Left ventricle myocardium superior (tissue), 1 donor: ENCODE measurements around the gene ASXL2. TPM values are rescaled to one million over a fixed set of nuclear protein-coding genes. Genes with fewer than 3 reads are reported as not detected.
"Not testable (repeated sequence)": the region's sequence is repeated elsewhere in the genome, so short reads cannot be mapped to it uniquely, and the experiment has no call there.

Experiments used
- ATAC-seq: fragments of 200-7000 bp; cut with Tn5 transposase; one replicate; pipeline ENCODE4 v1.9.1; 2020; ENCODE audit warnings: mild to moderate bottlenecking, moderate library complexity
- DNase-seq: peaks from one replicate; pipeline ENCODE4 v3.0.0-alpha.2; 2020
- intact Hi-C: fragments of 100-400 bp; cut with micrococcal nuclease; formaldehyde crosslinking; loops from one replicate; pipeline ENCODE4 v1.11.0; 2022
- total RNA-seq: library from RNA; stranded (reverse); fragmentation: NEBNext Ultra II Directional; extraction: Animal tissue kit (Norgen Biotek cat#: 25700); gene quantifications from one replicate; pipeline ENCODE4 v1.2.1, GENCODE V29; 2021
- donor health status: DM: no; HTN: yes; CAD: no; lungs with severe emphysema.

ASXL2 gene
- total RNA-seq, 1 donor from 2014 or later: 26.1 TPM

- intact Hi-C loops: no loop called here
- DNase-seq (no peak), ATAC-seq (no peak)
These were observed 166.5 kb downstream of the ASXL2 start for GRCh38 chr2:25711675-25712354.

- ATAC-seq: no peak
- intact Hi-C loops: no loop called here
- no peak for DNase-seq
These were observed 167.5 kb downstream of the ASXL2 start for GRCh38 chr2:25710750-25711149.

DNA sequence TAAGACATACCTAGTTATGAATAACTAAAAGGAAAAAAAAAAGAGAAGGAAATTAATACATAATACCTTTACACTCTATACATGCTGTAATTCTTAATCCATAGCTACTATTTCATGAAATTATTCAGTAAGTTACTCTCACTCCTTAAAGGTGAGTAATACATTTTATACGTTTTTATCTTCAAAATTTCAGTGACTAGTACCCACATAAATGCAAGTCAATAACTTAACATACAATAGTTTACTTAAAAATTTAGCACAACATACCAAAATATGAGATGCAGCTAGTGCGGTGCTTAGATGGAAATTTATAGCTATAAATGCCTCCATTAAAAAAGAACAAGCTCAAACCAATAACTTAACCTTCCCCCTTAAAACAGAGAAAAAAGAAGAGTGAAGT lies 168.9 kb downstream of the ASXL2 start:
- intact Hi-C loops: no loop called here
- DNase-seq: no peak
- ATAC-seq: no peak

DNA sequence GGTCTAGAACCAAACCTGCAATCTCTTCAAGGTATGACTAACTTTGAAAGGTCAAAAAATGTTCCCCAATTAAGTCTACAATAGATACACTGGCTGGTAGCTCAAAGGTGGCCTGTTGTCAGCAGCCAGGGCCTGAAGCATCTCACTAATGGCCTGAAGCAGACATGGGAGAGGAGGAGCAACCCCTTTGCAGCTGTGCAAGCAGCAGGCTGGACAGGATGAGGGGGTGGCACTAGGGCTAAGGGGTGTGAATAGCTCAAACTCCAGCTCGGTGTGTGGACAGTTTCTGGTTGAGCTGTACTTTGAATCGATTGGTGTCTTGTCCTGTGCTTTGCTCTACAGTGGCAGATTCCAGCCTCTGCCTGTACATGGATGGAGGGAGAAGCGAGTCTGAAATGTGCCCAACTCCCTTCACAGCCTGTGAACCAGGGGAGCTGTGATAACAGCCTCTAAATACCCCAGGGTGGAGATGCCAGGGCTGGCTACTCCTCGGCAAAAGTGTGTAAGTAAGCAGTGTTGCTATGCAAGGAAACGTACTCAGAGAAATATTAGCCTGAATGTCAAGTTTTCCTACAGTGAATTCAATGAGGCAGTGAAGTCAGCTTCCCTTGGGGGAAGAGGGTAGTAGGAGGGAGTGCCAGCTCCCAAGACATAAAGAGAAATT lies 170.2 kb downstream of the ASXL2 start:
- ATAC-seq (no peak), DNase-seq (no peak)
- intact Hi-C loops: no loop called here

DNA sequence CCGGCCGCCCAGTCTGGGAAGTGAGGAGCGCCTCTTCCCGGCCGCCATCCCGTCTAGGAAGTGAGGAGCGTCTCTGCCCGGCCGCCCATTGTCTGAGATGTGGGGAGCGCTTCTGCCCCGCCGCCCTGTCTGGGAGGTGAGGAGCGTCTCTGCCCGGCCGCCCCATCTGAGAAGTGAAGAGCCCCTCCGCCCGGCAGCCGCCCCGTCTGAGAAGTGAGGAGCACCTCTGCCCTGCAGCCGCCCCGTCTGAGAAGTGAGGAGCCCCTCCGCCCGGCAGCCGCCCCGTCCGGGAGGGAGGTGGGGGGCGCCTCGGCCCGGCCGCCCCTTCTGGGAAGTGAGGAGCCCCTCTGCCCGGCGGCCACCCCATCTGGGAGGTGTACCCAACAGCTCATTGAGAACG lies 172.7 kb downstream of the ASXL2 start:
- ATAC-seq, DNase-seq, intact Hi-C loops: not testable (repeated sequence)

DNA sequence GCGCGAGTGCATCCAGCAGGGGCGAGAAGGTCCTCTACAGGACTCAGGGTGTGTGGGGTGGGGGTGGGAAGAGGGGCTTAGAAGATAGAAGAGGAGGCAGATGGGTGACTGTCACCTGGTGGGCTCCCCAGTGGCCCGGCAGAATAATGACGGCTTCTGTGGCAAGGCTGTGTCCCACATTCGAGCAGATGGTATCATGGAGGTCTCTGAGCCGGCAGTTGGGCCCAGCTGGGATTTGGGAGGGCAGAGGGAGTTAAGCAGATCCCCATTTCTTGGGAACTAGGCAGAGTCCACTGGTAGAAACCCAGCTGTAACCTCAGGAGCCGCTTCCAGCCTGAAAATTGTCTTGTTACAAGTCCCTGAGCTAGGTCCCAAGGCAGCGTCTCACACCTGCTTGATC lies 176.5 kb downstream of the ASXL2 start:
- ATAC-seq: no peak
- intact Hi-C loops: no loop called here
- no peak for DNase-seq

- intact Hi-C loops: no loop called here
- DNase-seq (no peak), ATAC-seq (no peak)
These were observed 178.0 kb downstream of the ASXL2 start for GRCh38 chr2:25700221-25700660.

DNA sequence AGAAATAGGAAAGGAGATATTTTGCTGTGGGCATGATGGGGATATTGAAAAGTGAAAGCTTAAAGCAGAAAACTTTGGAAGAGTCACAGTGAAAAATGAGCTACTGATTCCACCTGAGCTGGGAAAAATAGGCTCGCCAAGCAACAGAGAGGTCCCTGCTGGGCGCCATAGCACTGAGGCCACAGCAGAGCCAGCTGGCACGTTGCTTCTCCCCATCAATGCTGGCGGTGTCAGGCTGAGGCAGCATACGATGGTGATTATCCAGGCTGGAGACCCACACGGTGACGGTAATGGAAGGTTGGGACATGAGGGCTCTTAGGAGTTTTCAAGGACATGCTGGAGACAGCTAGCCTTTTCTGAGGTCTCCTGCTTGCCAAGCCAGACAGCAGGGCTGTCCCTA lies 179.1 kb downstream of the ASXL2 start:
- DNase-seq (no peak), ATAC-seq (no peak)
- intact Hi-C loops: no loop called here

- intact Hi-C loops: no loop called here
- DNase-seq: no peak
- ATAC-seq: no peak
These were observed 179.5 kb downstream of the ASXL2 start for GRCh38 chr2:25698752-25699151.

GRCh38 chr2:25697559-25698341 lies 180.5 kb downstream of the ASXL2 start:
- intact Hi-C loops: no loop called here
- no peak for DNase-seq

GRCh38 chr2:25692737-25693445 lies 185.4 kb downstream of the ASXL2 start:
- intact Hi-C loops: no loop called here
- DNase-seq: no peak

More at GRCh38 chr2:25697559-25698341, 180.5 kb downstream of the ASXL2 start:
- ATAC-seq: no peak

GRCh38 chr2:25692143-25692542 lies 186.1 kb downstream of the ASXL2 start:
- peak; percentile 58 for ATAC-seq
- intact Hi-C loops: no loop called here
- no peak for DNase-seq

More at GRCh38 chr2:25692737-25693445, 185.4 kb downstream of the ASXL2 start:
- no peak for ATAC-seq

DNA sequence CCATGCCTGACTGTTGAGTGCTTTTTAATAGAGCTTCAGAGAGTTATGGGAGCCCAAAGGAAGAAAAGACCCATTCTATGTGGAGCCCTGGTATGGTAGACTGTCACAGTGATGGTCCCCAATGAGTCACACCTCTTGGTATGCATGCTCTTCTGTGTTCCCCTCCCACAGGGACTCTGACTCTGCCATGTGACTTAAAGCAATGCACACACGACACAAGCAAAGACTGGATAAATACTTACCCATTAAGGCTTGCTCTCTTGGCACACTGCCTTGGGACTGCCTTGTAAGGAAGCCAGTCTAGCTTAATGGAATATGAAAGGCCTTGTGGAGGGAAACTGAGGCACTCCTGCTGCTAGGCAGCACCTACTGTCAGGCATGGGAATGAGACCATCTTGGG lies 188.2 kb downstream of the ASXL2 start:
- ATAC-seq (no peak), DNase-seq (no peak)
- intact Hi-C loops: no loop called here

DNA sequence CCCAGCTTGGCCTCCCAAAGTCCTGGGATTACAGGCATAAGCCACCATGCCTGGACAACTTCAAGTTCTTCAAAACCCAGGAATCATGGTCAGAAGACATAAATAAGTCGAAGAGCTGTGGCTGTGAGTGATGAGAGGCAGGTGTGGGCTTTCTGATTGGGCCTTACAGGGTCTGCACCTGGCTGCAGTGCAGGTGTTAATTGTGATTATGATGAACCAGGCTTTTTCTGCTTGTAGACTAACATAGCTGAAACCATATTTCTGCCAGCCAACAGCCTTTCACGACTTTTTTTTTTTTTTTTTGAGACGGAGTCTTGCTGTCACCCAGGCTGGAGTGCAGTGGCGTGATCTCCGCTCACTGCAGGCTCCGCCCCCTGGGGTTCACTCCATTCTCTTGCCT lies 190.1 kb downstream of the ASXL2 start:
- intact Hi-C loops: no loop called here

DNA sequence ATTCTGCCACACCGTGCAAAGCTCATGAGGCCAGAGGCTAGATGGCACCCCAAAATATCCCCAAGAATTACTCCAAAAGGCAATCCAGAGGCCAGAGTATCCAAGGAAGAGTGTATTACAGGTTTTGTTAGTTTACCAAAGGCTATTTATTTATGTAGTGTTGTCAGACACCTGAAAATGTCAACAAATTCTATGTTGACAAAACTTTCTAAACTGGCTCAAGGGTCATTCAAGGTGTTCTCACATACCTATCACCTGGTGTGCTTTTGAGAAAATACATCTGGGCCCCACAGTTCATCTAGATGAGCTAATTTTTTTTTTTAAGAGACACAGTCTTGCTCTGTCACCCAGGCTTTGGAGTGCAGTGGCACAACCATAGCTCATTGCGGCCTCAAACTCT lies 192.5 kb downstream of the ASXL2 start:
- intact Hi-C loops: no loop called here
- ATAC-seq: no peak
- DNase-seq: no peak

More for the DNA sequence above, 190.1 kb downstream of the ASXL2 start:
- ATAC-seq (no peak), DNase-seq (no peak)

GRCh38 chr2:25684577-25685473 lies 193.5 kb downstream of the ASXL2 start:
- intact Hi-C loops: no loop called here
- ATAC-seq (no peak), DNase-seq (no peak)
